ENCODE data around the gene GLS.

DNA sequence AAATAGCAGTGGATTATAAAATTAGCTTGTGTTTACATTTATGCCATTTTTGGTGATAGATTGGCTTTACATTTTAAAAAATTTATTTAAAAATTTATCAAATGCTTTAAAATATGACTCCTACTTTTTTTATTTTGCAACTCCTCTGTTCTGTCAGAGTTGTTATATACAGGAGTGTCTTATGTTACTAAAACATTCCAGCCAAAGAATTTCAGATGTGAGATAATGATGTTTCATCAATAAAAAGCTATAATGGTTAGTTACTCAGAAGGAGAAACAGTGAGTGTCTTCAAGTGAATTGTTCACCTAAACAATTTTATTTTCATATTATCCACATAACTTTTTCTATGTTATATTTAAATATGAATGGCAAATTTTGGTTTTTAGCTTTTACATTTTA is 52.7 kb downstream of the GLS start:
- TF ChIP-seq CTCF (IDR thresholded peaks at IDR 0.05) = no peak
- no peak for TF ChIP-seq POLR2A (IDR thresholded peaks at IDR 0.05)
- no peak for TF ChIP-seq POLR2AphosphoS5 (IDR thresholded peaks at IDR 0.05; ENCODE audit: insufficient read depth in 1 of 2, low read depth in 1 of 2)

Data from vagina (tissue), 2 donors.